Activated CD4-positive, alpha-beta T cell treated with anti-CD3 and anti-CD28 coated beads, Interleukin-2, amount 10 ng/mL, durations not matched to agents 7 days and 5 days (primary cell): ENCODE measurements around the gene NUDT11. TPM values are rescaled to one million over a fixed set of nuclear protein-coding genes. Genes with fewer than 3 reads are reported as not detected.
"Not testable (repeated sequence)": the region's sequence is repeated elsewhere in the genome, so short reads cannot be mapped to it uniquely, and the experiment has no call there.

Source experiments
- CTCF ChIA-PET: fragments of 350-600 bp; sonication (Branson Sonifier 250); formaldehyde crosslinking; loops from one replicate; lab custom pipeline; 2021; ENCODE audit warnings: antibody characterized with exemption; lab: Charles Lee
- POLR2A ChIA-PET: fragments of 350-600 bp; sonication (Branson Sonifier 250); formaldehyde crosslinking; loops from one replicate; lab custom pipeline; 2021; ENCODE audit warnings: antibody characterized with exemption; lab: Charles Lee
- DNase-seq: peaks from one replicate; pipeline ENCODE4 v3.0.0-alpha.2; 2020
- H3K27ac Mint-ChIP-seq: one replicate; pipeline ENCODE4 v1.8.0; 2021; ENCODE audit warnings: mild to moderate bottlenecking, moderate library complexity, mixed read lengths
- H3K27me3 Mint-ChIP-seq: one replicate; pipeline ENCODE4 v1.8.0; 2021; ENCODE audit warnings: mixed read lengths
- H3K36me3 Mint-ChIP-seq: one replicate; pipeline ENCODE4 v1.8.0; 2021; ENCODE audit warnings: low read depth, mixed read lengths
- H3K4me1 Mint-ChIP-seq: one replicate; pipeline ENCODE4 v1.8.0; 2021; ENCODE audit warnings: mixed read lengths
- H3K4me3 Mint-ChIP-seq: one replicate; pipeline ENCODE4 v1.8.0; 2021; ENCODE audit warnings: mild to moderate bottlenecking, moderate library complexity, mixed read lengths
- H3K9me3 Mint-ChIP-seq: one replicate; pipeline ENCODE4 v1.8.0; 2021; ENCODE audit warnings: mixed read lengths
- total RNA-seq, 2 experiments: library from RNA; stranded (reverse); gene quantifications; one replicate each; pipeline ENCODE4 v1.2.3, GENCODE V29; 2021

Gene NUDT11
- under 1 TPM; 0.37 to 0.71 TPM for total RNA-seq

GRCh38 chrX:51496501-51497291, at the start of gene NUDT11:
Gene NUDT11 (minus strand): TSS chrX:51496592. CDS start chrX:51496444, 148 bp downstream.
- H3K27ac Mint-ChIP-seq = peak within 1 kb of the TSS; percentile 81
- no peaks in the 10 kb centered on the region for H3K36me3 Mint-ChIP-seq
- H3K27me3 Mint-ChIP-seq = peaks cover 28% of the 10 kb centered on the region
- H3K4me1 Mint-ChIP-seq = peaks cover 12% of the 10 kb centered on the region
- H3K4me3 Mint-ChIP-seq = peak within 1 kb of the TSS; percentile 80
- POLR2A ChIA-PET = no interaction called here
- no peaks in the 10 kb centered on the region for H3K9me3 Mint-ChIP-seq
- CTCF ChIA-PET = no interaction called here
- DNase-seq = peak; percentile 50

GRCh38 chrX:51520393-51520792, 24.0 kb upstream of the NUDT11 start:
- CTCF ChIA-PET = interaction anchor here (0.6 kb wide), 1 partner anchor 17 kb away, joined by 3 read pairs; no protein-coding TSS in a partner anchor
- no peaks in the 10 kb centered on the region for H3K4me1 Mint-ChIP-seq
- POLR2A ChIA-PET = no interaction called here
- no peaks in the 10 kb centered on the region for H3K36me3 Mint-ChIP-seq
- DNase-seq = no peak
- H3K4me3 Mint-ChIP-seq = no peak overlapping the region
- H3K27ac Mint-ChIP-seq = no peak overlapping the region
- H3K9me3 Mint-ChIP-seq = peaks cover under 1% of the 10 kb centered on the region
- H3K27me3 Mint-ChIP-seq = peaks cover 2% of the 10 kb centered on the region

GRCh38 chrX:51519131-51519530, 22.7 kb upstream of the NUDT11 start:
- H3K27ac Mint-ChIP-seq, POLR2A ChIA-PET, H3K4me3 Mint-ChIP-seq, CTCF ChIA-PET, H3K4me1 Mint-ChIP-seq, DNase-seq, H3K36me3 Mint-ChIP-seq, H3K9me3 Mint-ChIP-seq, H3K27me3 Mint-ChIP-seq: not testable (repeated sequence)

- Mint-ChIP-seq H3K4me1 (no peaks in the 10 kb centered on the region), H3K27ac (no peak overlapping the region), H3K9me3 (no peaks in the 10 kb centered on the region), H3K4me3 (no peak overlapping the region), H3K36me3 (no peaks in the 10 kb centered on the region), H3K27me3 (no peaks in the 10 kb centered on the region)
- ChIA-PET POLR2A (no interaction called here), CTCF (no interaction called here)
- DNase-seq = no peak
Observed at GRCh38 chrX:51507551-51507950, 11.2 kb upstream of the NUDT11 start.

- H3K9me3 Mint-ChIP-seq, POLR2A ChIA-PET, H3K36me3 Mint-ChIP-seq, CTCF ChIA-PET: not testable (repeated sequence)
- Mint-ChIP-seq H3K4me3 (peak overlapping the region; percentile 80), H3K4me1 (peaks cover 12% of the 10 kb centered on the region), H3K27ac (peak overlapping the region; percentile 81), H3K27me3 (peaks cover 30% of the 10 kb centered on the region)
- peak; percentile 5 for DNase-seq
Observed at GRCh38 chrX:51495701-51496488, 497 bp downstream of the NUDT11 start.

- ChIA-PET POLR2A (no interaction called here), CTCF (no interaction called here)
- Mint-ChIP-seq H3K9me3 (no peaks in the 10 kb centered on the region), H3K4me3 (no peak overlapping the region), H3K36me3 (no peaks in the 10 kb centered on the region), H3K27ac (no peak overlapping the region), H3K4me1 (peaks cover 12% of the 10 kb centered on the region), H3K27me3 (peaks cover 23% of the 10 kb centered on the region)
- DNase-seq = no peak
Observed at GRCh38 chrX:51494409-51494808, 2.0 kb downstream of the NUDT11 start.

- Mint-ChIP-seq H3K9me3 (no peaks in the 10 kb centered on the region), H3K27me3 (peaks cover 3% of the 10 kb centered on the region), H3K4me1 (no peaks in the 10 kb centered on the region), H3K4me3 (no peak overlapping the region), H3K36me3 (no peaks in the 10 kb centered on the region), H3K27ac (no peak overlapping the region)
- POLR2A ChIA-PET = no interaction called here
- CTCF ChIA-PET = interaction anchor here (1.2 to 1.4 kb wide), 2 partner anchors 10 to 15 kb away, joined by 3 to 7 read pairs; no protein-coding TSS in a partner anchor
- no peak for DNase-seq
Observed at GRCh38 chrX:51487960-51488267, 8.5 kb downstream of the NUDT11 start.

GRCh38 chrX:51484616-51485015, 11.8 kb downstream of the NUDT11 start:
- Mint-ChIP-seq H3K27me3 (no peaks in the 10 kb centered on the region), H3K4me3 (no peak overlapping the region), H3K36me3 (no peaks in the 10 kb centered on the region), H3K27ac (no peak overlapping the region), H3K4me1 (no peaks in the 10 kb centered on the region), H3K9me3 (no peaks in the 10 kb centered on the region)
- POLR2A ChIA-PET = no interaction called here
- CTCF ChIA-PET = no interaction called here
- no peak for DNase-seq

- POLR2A ChIA-PET = not testable (repeated sequence)
Observed at GRCh38 chrX:51482411-51482810, 14.0 kb downstream of the NUDT11 start.

GRCh38 chrX:51476930-51477329, 19.5 kb downstream of the NUDT11 start:
- Mint-ChIP-seq H3K4me1 (no peaks in the 10 kb centered on the region), H3K27ac (no peak overlapping the region), H3K36me3 (no peaks in the 10 kb centered on the region), H3K9me3 (no peaks in the 10 kb centered on the region), H3K27me3 (no peaks in the 10 kb centered on the region), H3K4me3 (no peak overlapping the region)
- DNase-seq = no peak
- ChIA-PET POLR2A (no interaction called here), CTCF (interaction anchor here (2.3 kb wide), 1 partner anchor 11 kb away, joined by 7 read pairs; no protein-coding TSS in a partner anchor)

More at GRCh38 chrX:51482411-51482810, 14.0 kb downstream of the NUDT11 start:
- H3K27ac Mint-ChIP-seq, H3K9me3 Mint-ChIP-seq, DNase-seq, H3K4me3 Mint-ChIP-seq, H3K27me3 Mint-ChIP-seq, H3K36me3 Mint-ChIP-seq, CTCF ChIA-PET, H3K4me1 Mint-ChIP-seq: not testable (repeated sequence)

- no peaks in the 10 kb centered on the region for H3K27me3 Mint-ChIP-seq
- no peak overlapping the region for H3K27ac Mint-ChIP-seq
- no peaks in the 10 kb centered on the region for H3K9me3 Mint-ChIP-seq
- no peak overlapping the region for H3K4me3 Mint-ChIP-seq
- POLR2A ChIA-PET = no interaction called here
- H3K4me1 Mint-ChIP-seq = no peaks in the 10 kb centered on the region
- H3K36me3 Mint-ChIP-seq = no peaks in the 10 kb centered on the region
- CTCF ChIA-PET = no interaction called here
- no peak for DNase-seq
Observed at GRCh38 chrX:51463322-51463721, 33.1 kb downstream of the NUDT11 start.

- H3K9me3 Mint-ChIP-seq = no peaks in the 10 kb centered on the region
- POLR2A ChIA-PET = no interaction called here
- no peak overlapping the region for H3K27ac Mint-ChIP-seq
- no peaks in the 10 kb centered on the region for H3K36me3 Mint-ChIP-seq
- CTCF ChIA-PET = interaction anchor here (1.0 to 1.9 kb wide), 4 partner anchors 9 to 23 kb away, joined by 3 to 7 read pairs (median 4); no protein-coding TSS in a partner anchor
- no peak overlapping the region for H3K4me3 Mint-ChIP-seq
- peak; percentile 13 for DNase-seq
- no peaks in the 10 kb centered on the region for H3K27me3 Mint-ChIP-seq
- no peaks in the 10 kb centered on the region for H3K4me1 Mint-ChIP-seq
Observed at GRCh38 chrX:51461053-51462044, 35.0 kb downstream of the NUDT11 start.
